Frontal cortex (tissue), 4 donors: ENCODE results near the gene FBXL17. TPM values are rescaled to one million over a fixed set of nuclear protein-coding genes. Genes with fewer than 3 reads are reported as not detected.
"Not testable (repeated sequence)": the region's sequence is repeated elsewhere in the genome, so short reads cannot be mapped to it uniquely, and the experiment has no call there.

Source experiments
- DNase-seq, 2 donors: peaks; one replicate each; pipeline ENCODE4 v3.0.0; 2012; ENCODE audit warnings: low spot score in 2 of 2
- FAIRE-seq: peaks from 2 replicates; lab custom pipeline; 2012; peaks lifted over from hg19 to GRCh38; lab: Jason Lieb, UNC
- total RNA-seq: library from RNA; depleted of rRNA; stranded (reverse); fragments of >200 nt; gene quantifications from one replicate; pipeline ENCODE4 v1.2.3, GENCODE V29; 2014
- donor health status: control.
- donor health status: control.
- donor health status: control.

Gene FBXL17
- total RNA-seq, 1 donor from 2014 or later, result 55.4 TPM

GRCh38 chr5:108321341-108321740 lies 60.6 kb downstream of the FBXL17 start:
- DNase-seq (no peak), FAIRE-seq (no peak)

- DNase-seq (no peak), FAIRE-seq (peak; percentile 21)
These were observed 61.7 kb downstream of the FBXL17 start for GRCh38 chr5:108320231-108320630.

GRCh38 chr5:108315829-108316228 lies 66.1 kb downstream of the FBXL17 start:
- no peak for FAIRE-seq

GRCh38 chr5:108312258-108312657 lies 69.6 kb downstream of the FBXL17 start:
- no peak for DNase-seq
- no peak for FAIRE-seq

More at GRCh38 chr5:108315829-108316228, 66.1 kb downstream of the FBXL17 start:
- no peak for DNase-seq

- FAIRE-seq, result no peak
These were observed 70.2 kb downstream of the FBXL17 start for GRCh38 chr5:108311682-108312081.

GRCh38 chr5:108303611-108304010 lies 78.3 kb downstream of the FBXL17 start:
- no peak for DNase-seq
- FAIRE-seq, result no peak

More at GRCh38 chr5:108311682-108312081, 70.2 kb downstream of the FBXL17 start:
- DNase-seq, result no peak

- FAIRE-seq (no peak), DNase-seq (no peak)
These were observed 78.8 kb downstream of the FBXL17 start for GRCh38 chr5:108303086-108303485.

GRCh38 chr5:108297042-108297601 lies 84.8 kb downstream of the FBXL17 start:
- no peak for FAIRE-seq
- DNase-seq, result no peak

- FAIRE-seq (no peak), DNase-seq (no peak)
These were observed 86.1 kb downstream of the FBXL17 start for GRCh38 chr5:108295578-108296368.

GRCh38 chr5:108280960-108281569 lies 100.8 kb downstream of the FBXL17 start:
- DNase-seq, result no peak
- FAIRE-seq, result no peak

- FAIRE-seq (no peak), DNase-seq (no peak)
These were observed 101.7 kb downstream of the FBXL17 start for GRCh38 chr5:108280248-108280647.

- FAIRE-seq (no peak), DNase-seq (no peak)
These were observed 103.3 kb downstream of the FBXL17 start for GRCh38 chr5:108278285-108279240.

- DNase-seq (no peak), FAIRE-seq (no peak)
These were observed 105.5 kb downstream of the FBXL17 start for GRCh38 chr5:108276187-108277050.

- DNase-seq, FAIRE-seq: not testable (repeated sequence)
These were observed 107.8 kb downstream of the FBXL17 start for GRCh38 chr5:108274080-108274479.

- FAIRE-seq (no peak), DNase-seq (no peak)
These were observed 110.8 kb downstream of the FBXL17 start for GRCh38 chr5:108271127-108271526.

GRCh38 chr5:108266242-108266641 lies 115.7 kb downstream of the FBXL17 start:
- no peak for DNase-seq
- FAIRE-seq, result no peak

GRCh38 chr5:108264533-108264932 lies 117.4 kb downstream of the FBXL17 start:
- FAIRE-seq, result peak; percentile 33
- DNase-seq, result no peak

GRCh38 chr5:108263338-108263737 lies 118.6 kb downstream of the FBXL17 start:
- no peak for FAIRE-seq
- DNase-seq, result no peak

- DNase-seq, result no peak
- peak; percentile 31 for FAIRE-seq
These were observed 121.1 kb downstream of the FBXL17 start for GRCh38 chr5:108260858-108261170.
